SIG-M5 treated with dmso at 0.1 percent for 504 hours (cell line): ENCODE measurements around the gene UGT2A2.

ENCODE experiments used
- DNase-seq: peaks from one replicate; lab custom pipeline; 2025; ENCODE audit not compliant: unreplicated experiment; lab: John Stamatoyannopoulos, UW

UGT2A2 gene

GRCh38 chr4:69577245-69577644 is 62.2 kb downstream of the UGT2A2 start:
- no peak for DNase-seq

DNA sequence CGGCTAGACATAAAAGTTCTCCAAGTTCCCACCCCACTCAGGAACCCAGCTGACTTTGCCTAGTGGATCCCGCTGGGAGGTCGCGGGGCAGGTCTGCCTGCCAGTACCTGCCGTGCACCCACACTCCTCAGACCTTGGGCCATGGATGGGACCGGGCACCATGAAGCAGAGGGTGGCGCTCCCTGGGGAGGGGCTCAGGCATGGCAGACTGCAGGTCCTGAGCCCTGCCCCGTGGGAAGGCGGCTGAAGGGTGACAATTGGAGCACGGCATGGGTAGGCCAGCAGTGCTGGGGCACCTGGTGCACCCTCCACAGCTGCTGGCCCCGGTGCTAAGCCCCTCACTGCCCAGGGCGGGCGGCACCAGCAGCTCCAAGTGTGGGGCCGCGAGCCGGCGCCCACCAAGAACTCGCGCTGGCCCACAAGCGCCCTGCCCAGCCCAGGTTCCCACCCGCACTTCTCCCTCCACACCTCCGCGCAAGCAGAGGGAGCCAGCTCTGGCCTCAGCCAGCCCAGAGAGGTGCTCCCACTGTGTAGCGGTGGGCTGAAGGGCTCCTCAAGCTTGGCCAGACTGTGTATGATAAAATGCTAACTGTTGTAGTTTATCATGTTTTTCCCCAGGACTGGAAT is 63.1 kb downstream of the UGT2A2 start:
- DNase-seq = no peak

GRCh38 chr4:69568787-69569186 is 70.7 kb downstream of the UGT2A2 start:
- no peak for DNase-seq

DNA sequence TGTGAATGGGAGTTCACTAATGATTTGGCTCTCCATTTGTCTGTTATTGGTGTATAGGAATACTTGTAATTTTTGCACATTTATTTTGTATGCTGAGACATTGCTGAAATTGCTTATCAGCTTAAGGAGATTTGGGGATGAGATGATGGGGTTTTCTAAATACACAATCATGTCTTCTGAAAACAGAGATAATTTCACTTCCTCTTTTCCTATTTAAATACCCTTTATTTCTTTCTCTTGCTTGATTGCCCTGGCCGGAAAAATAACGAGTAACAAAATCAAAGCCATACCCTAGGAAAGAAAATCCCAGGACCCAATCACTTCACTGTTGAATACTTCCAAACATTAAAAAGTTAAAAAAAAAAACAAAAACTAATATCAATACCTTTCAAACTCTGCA is 76.0 kb downstream of the UGT2A2 start:
- no peak for DNase-seq

GRCh38 chr4:69549651-69550050 is 89.8 kb downstream of the UGT2A2 start:
- no peak for DNase-seq

GRCh38 chr4:69546134-69546765 is 93.2 kb downstream of the UGT2A2 start:
- DNase-seq = no peak
